ENCODE results near the gene DES.

DES gene

DNA sequence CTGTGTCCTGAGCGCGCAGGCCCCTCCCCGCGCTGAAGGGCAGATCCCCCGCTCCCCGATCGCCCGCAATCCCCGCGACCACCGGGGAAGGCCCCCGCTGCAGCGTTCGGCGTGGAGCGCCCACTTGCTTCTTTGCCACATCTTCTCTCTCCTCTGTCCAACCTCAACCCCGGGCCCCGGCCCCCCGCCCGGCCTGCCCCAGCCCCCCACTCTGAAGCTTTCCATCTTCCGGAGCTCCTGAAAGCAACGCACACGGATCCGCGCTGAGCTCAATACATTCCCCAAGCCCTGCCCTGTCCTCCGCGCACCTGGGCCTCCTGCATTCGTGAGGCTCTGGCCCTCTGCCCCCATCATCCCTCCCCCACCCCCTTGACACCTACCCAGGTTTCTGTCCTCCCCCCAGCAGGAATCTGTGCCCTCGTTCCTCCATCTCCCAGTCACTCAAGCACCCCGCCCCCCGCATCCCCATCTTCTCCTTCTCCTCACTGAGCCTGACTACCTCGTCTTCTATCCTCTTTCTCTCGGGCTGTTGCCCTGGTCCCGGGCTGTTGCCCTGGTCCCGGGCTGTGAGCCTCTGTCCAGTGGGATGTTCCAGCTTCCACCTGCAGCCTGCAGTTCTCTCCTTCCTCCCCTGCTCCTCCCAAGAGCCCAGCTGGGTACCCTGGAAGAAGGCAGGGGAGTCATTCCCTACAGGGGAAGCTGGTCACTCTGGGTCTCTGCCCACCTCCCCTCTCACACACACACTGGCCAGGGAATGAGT, 24.3 kb downstream of the DES start:
- DNase-seq (ENCODE audit: insufficient read length, low spot score) (no peak), FAIRE-seq (no peak)
- TF ChIP-seq POU2F2 (IDR thresholded peaks at IDR 0.05; ENCODE audit: low read depth, low read length): no peak
- TF ChIP-seq POLR2A (IDR thresholded peaks at IDR 0.05; ENCODE audit: low read depth, low read length): no peak
- TF ChIP-seq PAX5 (IDR thresholded peaks at IDR 0.05; ENCODE audit: insufficient read depth, low read length, severe bottlenecking): no peak
- TF ChIP-seq SPI1 (IDR thresholded peaks at IDR 0.05; ENCODE audit: low read depth, low read length): no peak
- TF ChIP-seq POLR2AphosphoS5 (IDR thresholded peaks at IDR 0.05; ENCODE audit: low read depth, low read length): no peak
- no peak for TF ChIP-seq TAF1 (IDR thresholded peaks at IDR 0.05; ENCODE audit: low read depth, low read length)

DNA sequence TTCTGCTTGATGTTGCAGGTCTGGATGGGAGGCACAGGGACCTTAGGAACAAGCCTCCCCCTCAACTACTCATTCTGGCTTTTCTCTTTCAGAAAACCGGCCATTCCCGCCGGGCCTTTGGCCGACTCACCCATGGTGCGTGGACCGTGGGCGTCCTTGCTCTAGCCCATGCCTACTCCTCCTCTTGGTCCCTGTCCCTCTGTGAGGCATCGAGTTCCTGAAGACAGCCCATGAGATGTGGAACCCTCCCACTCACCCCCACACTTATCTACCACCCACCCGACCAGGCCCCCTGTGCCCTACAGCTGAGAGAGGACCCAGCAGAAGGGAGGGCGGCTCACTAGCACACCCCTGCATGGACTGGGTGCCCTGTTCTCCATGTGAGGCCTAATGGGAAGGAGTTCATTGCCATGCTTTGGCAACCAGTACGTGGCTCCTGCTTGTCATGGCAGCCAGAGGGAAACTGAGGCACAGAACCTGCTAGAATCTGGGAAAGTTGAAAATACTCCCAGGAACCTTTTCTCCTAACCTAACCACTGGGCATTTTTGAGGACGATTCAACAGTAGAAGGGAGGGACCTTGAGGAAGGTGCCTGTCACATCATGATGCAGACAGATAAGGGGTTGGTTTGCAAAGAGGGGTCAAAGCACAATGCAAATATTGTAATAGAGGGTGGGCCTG, 25.0 kb downstream of the DES start:
- no peak for DNase-seq (ENCODE audit: insufficient read length, low spot score)
- FAIRE-seq: no peak
- TF ChIP-seq POLR2AphosphoS5 (IDR thresholded peaks at IDR 0.05; ENCODE audit: low read depth, low read length) (no peak), SPI1 (IDR thresholded peaks at IDR 0.05; ENCODE audit: low read depth, low read length) (no peak), POLR2A (IDR thresholded peaks at IDR 0.05; ENCODE audit: low read depth, low read length) (no peak), TAF1 (IDR thresholded peaks at IDR 0.05; ENCODE audit: low read depth, low read length) (no peak), PAX5 (IDR thresholded peaks at IDR 0.05; ENCODE audit: insufficient read depth, low read length, severe bottlenecking) (no peak), POU2F2 (IDR thresholded peaks at IDR 0.05; ENCODE audit: low read depth, low read length) (no peak)

DNA sequence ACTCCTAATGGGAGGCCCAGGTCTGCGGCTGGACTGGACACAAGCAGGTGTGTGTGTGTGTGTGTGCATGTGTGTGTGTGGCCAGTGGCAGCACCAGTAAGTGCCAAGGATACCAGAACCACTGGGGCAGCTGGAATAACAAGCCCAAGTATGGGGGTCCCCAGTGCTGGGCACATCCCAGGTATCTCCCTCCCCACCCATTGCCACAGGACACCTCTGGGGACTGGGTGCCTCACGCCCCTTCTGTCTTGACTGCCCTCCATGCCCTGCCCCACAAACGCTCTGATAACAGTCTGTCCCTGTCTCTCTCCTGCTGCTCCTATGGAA, 25.5 kb downstream of the DES start:
- TF ChIP-seq POLR2AphosphoS5 (IDR thresholded peaks at IDR 0.05; ENCODE audit: low read depth, low read length) (no peak), POU2F2 (IDR thresholded peaks at IDR 0.05; ENCODE audit: low read depth, low read length) (no peak), POLR2A (IDR thresholded peaks at IDR 0.05; ENCODE audit: low read depth, low read length) (no peak), SPI1 (IDR thresholded peaks at IDR 0.05; ENCODE audit: low read depth, low read length) (no peak), TAF1 (IDR thresholded peaks at IDR 0.05; ENCODE audit: low read depth, low read length) (no peak), PAX5 (IDR thresholded peaks at IDR 0.05; ENCODE audit: insufficient read depth, low read length, severe bottlenecking) (no peak)
- DNase-seq (ENCODE audit: insufficient read length, low spot score) (no peak), FAIRE-seq (no peak)

DNA sequence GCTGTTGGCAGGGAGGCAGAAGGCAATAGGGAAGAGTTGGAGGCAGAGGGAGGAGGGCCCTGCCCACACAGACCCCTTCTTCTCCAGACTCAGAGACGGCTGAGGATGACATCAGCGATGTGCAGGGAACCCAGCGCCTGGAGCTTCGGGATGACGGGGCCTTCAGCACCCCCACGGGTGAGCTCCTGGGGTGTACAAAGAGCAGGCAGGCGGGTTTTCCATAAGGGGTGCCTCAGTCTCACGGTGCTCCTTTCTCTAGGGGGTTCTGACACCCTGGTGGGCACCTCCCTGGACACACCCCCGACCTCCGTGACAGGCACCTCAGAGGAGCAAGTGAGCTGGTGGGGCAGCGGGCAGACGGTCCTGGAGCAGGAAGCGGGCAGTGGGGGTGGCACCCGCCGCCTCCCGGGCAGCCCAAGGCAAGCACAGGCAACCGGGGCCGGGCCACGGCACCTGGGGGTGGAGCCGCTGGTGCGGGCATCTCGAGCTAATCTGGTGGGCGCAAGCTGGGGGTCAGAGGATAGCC, 26.5 kb downstream of the DES start:
- TF ChIP-seq POLR2A (IDR thresholded peaks at IDR 0.05; ENCODE audit: low read depth, low read length) (no peak), TAF1 (IDR thresholded peaks at IDR 0.05; ENCODE audit: low read depth, low read length) (no peak), PAX5 (IDR thresholded peaks at IDR 0.05; ENCODE audit: insufficient read depth, low read length, severe bottlenecking) (no peak), SPI1 (IDR thresholded peaks at IDR 0.05; ENCODE audit: low read depth, low read length) (no peak), POU2F2 (IDR thresholded peaks at IDR 0.05; ENCODE audit: low read depth, low read length) (no peak), POLR2AphosphoS5 (IDR thresholded peaks at IDR 0.05; ENCODE audit: low read depth, low read length) (no peak)
- no peak for FAIRE-seq
- no peak for DNase-seq (ENCODE audit: insufficient read length, low spot score)

DNA sequence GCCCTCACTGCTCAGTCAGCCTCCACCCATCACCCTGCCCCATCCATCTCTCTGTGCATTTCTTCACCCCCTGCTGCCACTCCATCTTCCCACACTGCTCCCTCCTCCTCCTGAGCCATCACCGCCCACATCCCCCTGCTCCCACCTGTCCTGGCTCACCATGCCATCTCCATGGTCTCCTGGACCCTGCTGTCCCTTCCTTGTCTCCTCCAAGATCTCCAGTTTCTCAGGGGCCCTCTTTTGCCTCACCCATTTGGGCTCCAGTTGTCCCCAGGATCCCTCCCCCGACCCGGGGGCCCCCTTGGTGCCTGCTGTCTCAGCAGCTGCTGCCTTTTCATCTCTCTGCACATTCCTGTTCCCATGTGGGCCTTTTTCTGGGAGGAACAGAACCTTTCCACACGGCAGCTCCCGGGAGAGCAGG, 27.1 kb downstream of the DES start:
- no peak for TF ChIP-seq POU2F2 (IDR thresholded peaks at IDR 0.05; ENCODE audit: low read depth, low read length)
- no peak for TF ChIP-seq TAF1 (IDR thresholded peaks at IDR 0.05; ENCODE audit: low read depth, low read length)
- no peak for TF ChIP-seq SPI1 (IDR thresholded peaks at IDR 0.05; ENCODE audit: low read depth, low read length)
- no peak for TF ChIP-seq POLR2A (IDR thresholded peaks at IDR 0.05; ENCODE audit: low read depth, low read length)
- TF ChIP-seq POLR2AphosphoS5 (IDR thresholded peaks at IDR 0.05; ENCODE audit: low read depth, low read length): no peak
- TF ChIP-seq PAX5 (IDR thresholded peaks at IDR 0.05; ENCODE audit: insufficient read depth, low read length, severe bottlenecking): no peak
- FAIRE-seq (no peak), DNase-seq (ENCODE audit: insufficient read length, low spot score) (no peak)

DNA sequence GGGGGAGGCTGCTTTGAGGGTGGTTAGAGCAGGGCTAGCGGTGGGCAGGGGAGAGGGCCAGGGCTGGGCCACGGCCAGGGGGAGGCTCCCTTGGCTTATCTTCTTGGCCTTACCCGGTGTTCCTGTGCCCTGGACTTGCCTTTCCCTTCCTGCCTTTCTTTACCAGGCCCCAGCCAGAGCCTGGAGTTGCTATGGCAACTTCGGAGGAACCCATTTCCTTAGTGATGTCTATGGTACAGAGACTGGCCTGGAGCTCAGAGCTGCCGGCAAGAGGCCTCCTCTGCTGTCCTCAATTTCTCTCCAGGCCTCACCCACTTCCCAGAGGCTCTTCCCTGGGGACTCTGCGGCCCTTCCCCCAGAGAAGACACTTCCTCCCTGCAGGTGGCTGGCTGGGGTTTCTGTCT, 27.9 kb downstream of the DES start:
- no peak for DNase-seq (ENCODE audit: insufficient read length, low spot score)
- TF ChIP-seq PAX5 (IDR thresholded peaks at IDR 0.05; ENCODE audit: insufficient read depth, low read length, severe bottlenecking) (no peak), SPI1 (IDR thresholded peaks at IDR 0.05; ENCODE audit: low read depth, low read length) (no peak), POU2F2 (IDR thresholded peaks at IDR 0.05; ENCODE audit: low read depth, low read length) (no peak), POLR2AphosphoS5 (IDR thresholded peaks at IDR 0.05; ENCODE audit: low read depth, low read length) (no peak), POLR2A (IDR thresholded peaks at IDR 0.05; ENCODE audit: low read depth, low read length) (no peak), TAF1 (IDR thresholded peaks at IDR 0.05; ENCODE audit: low read depth, low read length) (no peak)
- FAIRE-seq: no peak

DNA sequence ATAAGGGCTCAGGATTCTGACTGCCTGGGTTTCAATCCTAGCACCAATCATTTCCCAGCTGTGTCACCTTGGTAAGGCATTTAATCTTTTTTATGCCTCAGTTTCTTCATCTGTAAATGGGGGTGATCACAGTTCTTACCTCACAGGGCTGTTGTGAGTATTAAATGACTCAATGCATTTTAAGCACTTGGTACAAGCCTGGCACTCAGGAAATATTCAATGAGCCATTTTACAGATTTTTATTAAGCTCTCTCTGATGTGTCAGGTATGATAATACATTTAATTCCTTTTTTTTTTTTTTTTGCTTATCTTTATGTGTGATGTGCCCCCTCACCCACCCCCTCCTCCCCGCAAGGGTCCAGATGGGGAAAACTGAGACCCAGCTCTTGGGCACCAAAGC, 28.5 kb downstream of the DES start:
- FAIRE-seq (no peak), DNase-seq (ENCODE audit: insufficient read length, low spot score) (no peak)
- TF ChIP-seq SPI1 (IDR thresholded peaks at IDR 0.05; ENCODE audit: low read depth, low read length): no peak
- no peak for TF ChIP-seq TAF1 (IDR thresholded peaks at IDR 0.05; ENCODE audit: low read depth, low read length)
- TF ChIP-seq POLR2AphosphoS5 (IDR thresholded peaks at IDR 0.05; ENCODE audit: low read depth, low read length): no peak
- TF ChIP-seq PAX5 (IDR thresholded peaks at IDR 0.05; ENCODE audit: insufficient read depth, low read length, severe bottlenecking): no peak
- TF ChIP-seq POU2F2 (IDR thresholded peaks at IDR 0.05; ENCODE audit: low read depth, low read length): no peak
- TF ChIP-seq POLR2A (IDR thresholded peaks at IDR 0.05; ENCODE audit: low read depth, low read length): no peak

DNA sequence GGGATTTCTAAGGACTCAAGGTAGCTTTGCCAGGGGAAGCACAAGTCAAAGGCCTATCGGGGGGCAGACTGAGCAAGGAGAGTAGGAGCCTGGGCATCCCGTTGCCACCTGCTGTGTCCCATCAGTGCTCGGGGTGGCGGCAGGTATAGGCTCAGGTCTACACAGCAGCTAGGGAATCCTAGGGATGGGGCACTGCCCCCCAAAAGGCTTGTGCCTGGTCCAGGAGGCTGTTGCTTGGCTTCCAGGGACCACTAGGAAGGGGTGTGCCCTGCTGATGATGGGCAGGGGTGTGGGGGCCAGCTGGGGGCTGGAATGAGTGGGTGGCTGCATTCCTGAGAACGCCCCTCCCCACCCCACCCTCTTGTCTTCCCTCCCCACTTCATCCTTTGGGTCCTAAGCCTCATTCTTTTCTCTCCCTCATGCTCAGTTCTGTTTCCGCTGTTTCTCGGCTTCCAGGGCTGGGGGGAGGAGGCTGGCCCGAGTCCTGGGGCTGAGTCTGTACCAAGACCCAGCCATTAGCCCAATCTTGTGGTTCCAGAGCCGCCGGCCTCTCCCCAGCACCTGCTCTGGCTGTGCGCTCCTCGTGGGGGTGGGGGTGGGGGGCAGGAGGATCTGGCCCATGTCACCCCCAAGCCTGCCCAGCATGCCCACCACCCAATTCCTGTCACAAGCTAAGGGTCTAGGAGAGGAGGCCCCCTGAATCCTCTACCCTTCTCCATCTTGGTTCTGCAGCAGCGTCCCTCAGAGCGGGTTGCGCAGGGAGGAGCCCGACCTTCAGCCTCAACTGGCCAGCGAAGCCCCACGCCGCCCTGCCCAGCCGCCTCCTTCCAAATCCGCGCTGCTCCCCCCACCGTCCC, 29.3 kb downstream of the DES start:
- FAIRE-seq: no peak
- no peak for DNase-seq (ENCODE audit: insufficient read length, low spot score)
- TF ChIP-seq POLR2A (IDR thresholded peaks at IDR 0.05; ENCODE audit: low read depth, low read length): no peak
- no peak for TF ChIP-seq PAX5 (IDR thresholded peaks at IDR 0.05; ENCODE audit: insufficient read depth, low read length, severe bottlenecking)
- no peak for TF ChIP-seq SPI1 (IDR thresholded peaks at IDR 0.05; ENCODE audit: low read depth, low read length)
- TF ChIP-seq POU2F2 (IDR thresholded peaks at IDR 0.05; ENCODE audit: low read depth, low read length): no peak

Measured in GM12891 (cell line).